Bronchial epithelial cell (primary cell): Measurements from ENCODE around the gene PACS1. TPM values are rescaled to one million over a fixed set of nuclear protein-coding genes. Genes with fewer than 3 reads are reported as not detected.
A peak's percentile ranks its signal among the peaks of the same experiment; 100 is the strongest.

Experiments
- DNase-seq: peaks from one replicate; pipeline ENCODE4 v3.0.0-alpha.2; 2010; ENCODE audit warnings: low read depth
- FAIRE-seq: peaks from 2 replicates; lab custom pipeline; 2011; peaks lifted over from hg19 to GRCh38; lab: Jason Lieb, UNC
- H3K27me3 ChIP-seq: 2 replicates; pipeline ENCODE4 v1.5.1; 2011; ENCODE audit warnings: low read length; ENCODE audit not compliant: control insufficient read depth, insufficient read depth
- H3K36me3 ChIP-seq: 2 replicates; pipeline ENCODE4 v1.5.1; 2011; ENCODE audit warnings: low read length; ENCODE audit not compliant: control insufficient read depth, insufficient read depth
- H3K4me3 ChIP-seq: 2 replicates; pipeline ENCODE4 v1.5.1; 2011; ENCODE audit warnings: mild to moderate bottlenecking, low read depth, low read length, control low read depth
- CTCF ChIP-seq: IDR thresholded peaks from 2 replicates; pipeline ENCODE4 v1.5.1; 2011; ENCODE audit warnings: mild to moderate bottlenecking, moderate library complexity, low read length, control low read depth, inconsistent platforms; ENCODE audit not compliant: insufficient read depth, severe bottlenecking
- total RNA-seq: library from RNA; depleted of rRNA; stranded (reverse); fragments of >200 nt; gene quantifications from 2 replicates; pipeline ENCODE4 v1.2.1, GENCODE V29; 2014

The PACS1 gene
- total RNA-seq, 1 donor from 2014 or later, result 6.8 TPM

- Histone ChIP-seq H3K36me3 (peaks cover 6% of the 10 kb centered on the region), H3K27me3 (no peaks in the 10 kb centered on the region), H3K4me3 (no peak overlapping the region)
- no peak for FAIRE-seq
- TF ChIP-seq CTCF, result no peak
- no peak for DNase-seq
Observed at GRCh38 chr11:66279092-66279734, 209.1 kb downstream of the PACS1 start.

DNA sequence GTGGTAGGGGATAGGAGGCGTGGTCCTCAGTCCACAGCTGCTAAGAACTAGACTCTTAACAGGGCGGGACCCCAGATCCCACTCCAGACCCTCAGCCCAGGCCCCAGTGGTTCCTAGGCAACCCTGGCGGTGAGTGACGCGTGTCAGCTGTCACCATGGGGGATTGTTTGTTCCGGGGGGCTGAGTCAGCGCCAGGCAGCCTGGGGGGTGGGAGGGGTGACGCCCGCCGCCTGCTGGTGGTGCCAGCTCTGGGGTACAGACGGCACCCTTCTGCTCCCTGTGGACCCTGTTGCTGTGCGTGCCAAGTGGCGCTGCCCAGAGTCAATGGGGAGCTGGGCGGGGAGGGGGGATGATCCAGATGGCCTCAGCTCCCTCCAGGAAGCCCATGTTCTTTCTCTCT, 210.4 kb downstream of the PACS1 start:
- no peaks in the 10 kb centered on the region for H3K27me3 ChIP-seq
- no peak for DNase-seq
- FAIRE-seq, result no peak
- no peak overlapping the region for H3K4me3 ChIP-seq
- TF ChIP-seq CTCF, result no peak
- peaks cover 12% of the 10 kb centered on the region for H3K36me3 ChIP-seq

GRCh38 chr11:66281001-66281400, 210.9 kb downstream of the PACS1 start:
- no peak overlapping the region for H3K4me3 ChIP-seq
- DNase-seq, result no peak
- peaks cover 12% of the 10 kb centered on the region for H3K36me3 ChIP-seq
- FAIRE-seq, result no peak
- no peak for TF ChIP-seq CTCF
- no peaks in the 10 kb centered on the region for H3K27me3 ChIP-seq

- peak; percentile 23 for FAIRE-seq
- peaks cover 15% of the 10 kb centered on the region for H3K36me3 ChIP-seq
Observed at GRCh38 chr11:66281776-66282467, 211.8 kb downstream of the PACS1 start.

GRCh38 chr11:66282468-66283455, 212.7 kb downstream of the PACS1 start:
- H3K27me3 ChIP-seq, result no peaks in the 10 kb centered on the region
- no peak overlapping the region for H3K4me3 ChIP-seq
- DNase-seq (peak; percentile 80), FAIRE-seq (no peak)
- H3K36me3 ChIP-seq, result peaks cover 15% of the 10 kb centered on the region
- peak; percentile 99 for TF ChIP-seq CTCF

More at GRCh38 chr11:66281776-66282467, 211.8 kb downstream of the PACS1 start:
- no peak for TF ChIP-seq CTCF
- H3K4me3 ChIP-seq, result no peak overlapping the region
- H3K27me3 ChIP-seq, result no peaks in the 10 kb centered on the region
- no peak for DNase-seq
